Stimulated activated CD8-positive, alpha-beta memory T cell treated with anti-CD3 and anti-CD28 coated beads, Interleukin-7, amount 100 ng/mL, for 1 hour (primary cell): ENCODE data around the gene DNM1.

Experiments used
- DNase-seq, 2 donors: peaks; one replicate each; pipeline ENCODE4 v3.0.0-alpha.2; 2020; ENCODE audit warnings: low read depth in 2 of 2

DNM1 gene

DNA sequence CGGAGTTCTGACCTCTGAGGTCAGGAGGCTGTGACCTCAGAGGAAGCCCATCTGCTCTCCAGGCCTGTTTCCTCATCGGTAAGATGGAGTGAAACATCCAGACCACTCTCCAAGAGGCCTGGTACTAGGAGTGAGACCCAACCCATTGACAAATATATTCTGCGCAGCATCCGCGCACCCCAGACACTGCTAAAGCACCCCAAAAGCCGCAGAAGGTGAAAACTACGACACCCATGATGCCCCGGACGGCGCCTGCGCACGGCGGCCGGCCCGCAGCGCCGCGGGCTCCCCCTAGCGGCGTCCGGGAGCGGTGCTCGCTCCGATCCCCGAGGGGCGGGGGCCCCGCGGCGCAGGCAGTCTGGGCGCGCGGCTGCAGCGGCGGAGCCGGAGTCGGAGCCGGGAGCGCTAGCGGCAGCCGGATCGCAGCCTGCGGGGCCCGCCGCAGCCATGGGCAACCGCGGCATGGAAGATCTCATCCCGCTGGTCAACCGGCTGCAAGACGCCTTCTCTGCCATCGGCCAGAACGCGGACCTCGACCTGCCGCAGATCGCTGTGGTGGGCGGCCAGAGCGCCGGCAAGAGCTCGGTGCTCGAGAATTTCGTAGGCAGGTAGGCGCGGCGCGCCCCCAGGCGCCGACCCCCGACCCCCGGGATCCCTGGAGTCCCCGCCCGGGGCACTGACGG is at the start of gene DNM1:
Gene DNM1, plus strand, starts transcription at position 356 of the 683 bp plus-strand sequence. Its CDS starts 92 bp downstream, at position 448.
- peak; percentile 29 to 47 for DNase-seq

DNA sequence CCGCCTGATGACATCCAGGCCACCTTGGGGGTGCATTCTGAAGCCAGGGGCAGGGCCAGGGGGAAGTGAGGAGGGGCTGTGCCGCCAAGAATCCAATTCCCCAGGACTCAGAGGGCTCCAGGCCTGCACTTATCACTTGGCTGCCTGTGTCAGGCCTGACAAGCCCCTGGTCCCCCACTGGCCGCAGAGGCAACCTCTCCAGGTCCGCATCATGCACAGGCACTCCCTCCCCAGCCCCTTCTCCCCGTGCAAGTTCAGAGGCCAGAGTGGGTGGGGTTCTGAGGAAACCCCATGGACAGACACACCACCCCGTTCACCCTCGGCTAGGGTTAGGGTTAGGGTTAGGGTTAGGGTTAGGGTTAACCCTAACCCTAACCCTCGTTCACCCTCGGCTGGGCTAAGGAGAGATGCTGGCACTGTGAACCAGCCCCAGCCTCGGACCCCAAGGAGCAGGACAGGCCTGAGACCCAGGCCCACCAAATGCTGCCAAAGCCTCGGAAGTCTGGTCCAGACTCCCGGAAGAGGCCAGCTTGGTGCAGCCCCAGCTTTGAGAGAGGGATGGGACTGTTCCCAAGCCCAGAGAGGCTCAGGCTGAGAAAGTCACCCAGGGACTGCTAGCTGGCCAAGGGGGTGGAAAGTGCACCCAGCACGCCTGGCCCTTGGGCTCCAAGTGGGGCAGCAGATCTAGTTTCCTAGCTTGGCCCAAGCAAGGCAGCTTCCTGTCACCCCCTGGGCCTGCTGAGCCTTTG is 49.1 kb upstream of the DNM1 start:
- no peak for DNase-seq

DNA sequence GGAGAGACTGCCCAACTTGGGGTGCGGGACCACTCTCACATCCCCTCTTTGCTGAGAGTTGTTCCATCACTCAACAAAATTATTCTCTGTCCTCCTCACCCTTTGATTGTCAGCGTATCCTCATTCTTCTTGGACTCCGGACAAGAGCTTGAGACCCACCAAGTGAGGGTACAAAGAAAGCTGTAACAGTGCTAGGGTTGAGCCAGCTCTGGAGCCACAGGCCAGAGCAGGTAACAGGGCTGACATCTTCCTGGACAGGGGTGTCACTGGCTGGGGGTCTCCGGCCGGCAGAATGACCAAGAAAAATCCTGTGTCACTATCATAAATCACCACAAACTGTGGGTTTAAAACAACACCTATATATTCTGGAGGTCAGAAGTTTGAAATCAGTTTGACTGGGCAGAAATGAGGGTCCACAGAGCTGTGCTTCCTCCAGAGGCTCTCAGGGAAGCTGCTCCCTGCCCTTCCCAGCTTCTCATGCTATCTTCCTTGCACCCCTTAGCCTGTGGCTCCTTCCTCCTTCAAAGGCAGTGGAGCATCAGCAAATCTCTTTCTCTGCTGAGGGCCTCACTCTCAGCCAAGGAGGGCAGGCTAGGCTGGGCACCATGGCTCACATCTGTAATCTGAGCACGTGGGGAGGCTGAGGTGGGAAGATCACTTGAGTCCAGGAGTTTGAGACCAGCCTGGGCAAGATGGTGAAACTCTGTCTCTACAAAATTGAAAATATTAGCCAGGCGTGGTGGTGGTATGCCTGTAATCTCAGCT is 47.3 kb upstream of the DNM1 start:
- no peak for DNase-seq

DNA sequence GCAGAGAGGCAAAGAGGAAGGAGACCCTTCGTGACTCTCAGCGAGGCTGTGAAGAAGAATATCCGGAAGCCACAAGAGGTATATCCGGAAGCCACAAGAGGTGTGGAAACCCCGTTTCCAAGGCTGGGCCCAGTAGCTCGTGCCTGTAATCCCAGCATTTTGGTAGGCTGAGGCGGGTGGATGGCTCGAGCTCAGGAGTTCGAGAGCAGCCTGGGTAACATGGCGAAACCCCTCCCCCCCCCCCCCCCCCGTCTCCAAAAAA is 43.7 kb upstream of the DNM1 start:
- no peak for DNase-seq

DNA sequence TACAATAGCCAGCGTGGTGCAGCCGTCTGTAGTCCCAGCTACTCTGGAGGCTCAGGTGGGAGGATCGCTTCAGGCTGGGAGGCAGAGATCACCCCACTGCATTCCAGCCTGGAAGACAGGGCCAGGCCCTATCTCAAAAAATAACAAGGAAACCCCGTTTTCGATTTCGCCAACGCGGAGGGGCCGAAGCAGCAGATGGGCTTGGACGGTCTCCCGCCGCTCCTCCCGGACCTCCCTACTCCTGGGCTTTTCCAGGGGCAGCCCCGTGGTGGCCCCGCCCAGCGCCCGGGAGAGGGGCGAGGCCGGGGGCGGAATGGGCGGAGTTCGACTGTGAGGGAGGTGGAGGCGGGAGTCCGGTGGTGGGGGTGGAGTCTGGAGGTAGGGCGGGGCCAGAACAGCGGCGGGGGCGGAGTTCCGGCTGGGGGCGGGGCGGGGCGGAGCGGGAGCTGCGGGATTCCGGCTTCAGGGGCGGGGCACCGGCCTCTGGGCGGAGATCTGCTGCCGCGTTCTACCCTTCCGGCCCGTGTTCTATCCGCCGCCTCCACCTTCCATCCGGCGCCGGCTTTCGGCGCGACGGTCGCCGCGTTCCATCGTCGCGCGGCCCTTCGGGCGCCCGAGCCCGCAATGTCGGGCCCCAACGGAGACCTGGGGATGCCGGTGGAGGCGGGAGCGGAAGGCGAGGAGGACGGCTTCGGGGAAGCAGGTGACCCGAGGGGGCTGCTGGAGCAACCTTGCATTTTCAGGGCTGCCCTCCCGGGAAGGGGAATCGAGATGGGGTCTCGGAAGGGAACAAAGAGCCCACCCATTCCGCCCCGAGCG is 43.2 kb upstream of the DNM1 start, which contains the start of gene BBLN:
Gene BBLN, plus strand, starts transcription at position 482 of the 819 bp plus-strand sequence. Its CDS starts 143 bp downstream, at position 625.
- DNase-seq = peak; percentile 84 to 92

DNA sequence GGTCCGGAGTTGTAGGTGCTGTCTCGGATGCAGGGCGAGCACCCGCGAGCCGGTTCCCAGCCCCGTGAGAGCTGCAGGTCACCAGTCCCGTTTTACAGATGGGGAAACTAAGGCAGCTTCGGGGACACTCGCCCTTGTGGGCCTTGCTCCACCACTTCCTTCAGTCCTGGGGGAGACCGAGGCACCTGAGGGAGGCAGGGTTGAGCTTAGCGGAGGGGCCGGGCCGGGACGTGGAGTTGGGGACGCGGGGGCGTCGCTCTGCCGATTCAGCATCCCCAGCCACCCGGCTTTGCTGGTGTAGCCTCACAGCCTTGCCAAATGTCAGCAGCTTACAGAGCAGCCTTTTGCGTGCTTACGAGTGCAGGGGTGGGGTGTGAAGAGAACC is 42.6 kb upstream of the DNM1 start:
- DNase-seq = no peak

DNA sequence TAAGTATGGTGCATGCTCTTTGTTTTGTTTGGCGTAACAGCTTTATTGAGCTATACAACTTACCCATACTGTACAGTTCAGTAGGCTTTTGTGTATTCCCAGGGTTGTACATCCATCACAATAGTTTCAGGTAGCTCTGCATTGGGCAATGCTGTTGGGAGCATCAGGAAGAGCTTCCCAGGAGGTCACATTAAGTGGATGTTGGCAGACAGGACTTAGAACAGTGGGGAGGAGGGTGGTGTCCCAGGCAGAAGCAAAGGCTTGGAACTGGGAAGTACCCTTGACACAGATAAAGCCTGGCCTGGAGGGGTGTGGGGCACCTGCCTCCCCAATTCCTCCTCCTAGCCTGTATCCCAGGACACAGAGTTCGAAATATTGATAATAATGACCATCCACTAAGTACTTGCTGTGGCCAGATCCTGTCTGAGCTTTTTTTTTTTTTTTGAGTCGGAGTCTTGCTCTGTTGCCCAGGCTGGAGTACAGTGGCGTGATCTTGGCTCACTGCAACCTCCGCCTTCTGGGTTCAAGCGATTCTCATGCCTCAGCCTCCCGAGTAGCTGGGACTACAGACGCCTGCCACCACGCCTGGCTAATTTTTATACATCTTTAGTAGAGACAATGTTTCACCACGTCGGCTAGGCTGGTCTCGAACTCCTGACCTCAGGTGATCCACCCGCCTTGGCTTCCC is 41.8 kb upstream of the DNM1 start:
- DNase-seq = no peak

DNA sequence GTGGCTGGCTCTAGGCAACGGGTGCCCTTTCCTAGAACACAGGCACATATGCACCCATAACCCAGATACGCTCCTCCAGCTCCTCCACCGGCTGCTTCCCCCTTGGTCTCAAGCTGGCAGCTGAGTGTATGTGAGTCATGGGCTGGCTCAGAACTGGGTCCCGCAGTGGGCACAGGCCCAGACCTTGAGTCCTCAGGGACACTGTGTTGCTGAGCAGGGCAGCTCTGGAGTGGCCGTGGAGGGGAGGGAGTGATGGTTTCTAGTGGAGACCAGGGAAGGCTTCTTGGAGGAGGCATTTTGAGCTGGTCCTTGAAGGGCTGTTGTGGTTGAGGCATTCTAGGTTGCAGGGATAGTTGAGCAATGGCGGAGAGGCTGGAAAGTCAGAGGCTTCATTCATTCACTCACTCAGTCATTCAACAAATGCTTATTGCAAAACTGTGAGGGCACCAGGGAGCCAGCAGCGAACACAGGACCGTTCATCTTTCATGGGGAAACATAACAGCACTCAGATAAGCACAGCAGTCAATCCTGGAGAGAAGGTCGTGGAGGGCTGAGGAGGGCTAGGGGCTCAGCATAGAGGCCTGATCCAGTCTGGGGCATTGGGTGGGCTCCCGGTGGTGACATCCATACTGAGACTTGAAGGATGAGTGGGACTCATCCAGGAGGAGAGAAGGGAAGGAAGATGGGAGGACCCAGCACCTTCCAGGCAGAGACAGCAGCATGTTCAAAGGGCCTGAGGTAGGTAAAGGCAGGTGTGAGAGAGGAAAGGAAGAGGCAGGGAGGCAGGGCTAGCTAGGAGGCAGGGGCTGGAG is 40.8 kb upstream of the DNM1 start:
- no peak for DNase-seq

DNA sequence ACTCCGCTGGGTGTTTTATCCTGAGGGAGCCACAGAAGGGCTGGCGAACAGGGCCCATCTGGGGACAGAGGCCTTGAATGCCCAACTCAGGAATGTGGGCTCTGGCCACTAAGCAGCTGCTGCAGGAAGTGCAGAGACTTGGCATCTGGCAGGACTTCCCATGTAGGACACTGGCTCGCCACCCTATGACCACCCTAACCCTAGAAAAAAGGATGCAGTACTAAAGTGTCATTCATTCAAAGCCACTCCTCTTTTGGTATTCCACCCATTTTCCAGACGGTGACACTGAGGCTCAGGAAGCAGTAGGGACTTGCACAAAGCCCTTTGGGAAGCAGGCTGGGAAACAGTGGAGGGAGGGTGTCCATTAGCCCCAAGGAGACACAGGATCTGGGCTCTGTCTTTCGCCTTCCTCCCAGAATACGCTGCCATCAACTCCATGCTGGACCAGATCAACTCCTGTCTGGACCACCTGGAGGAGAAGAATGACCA is 40.1 kb upstream of the DNM1 start:
- no peak for DNase-seq

DNA sequence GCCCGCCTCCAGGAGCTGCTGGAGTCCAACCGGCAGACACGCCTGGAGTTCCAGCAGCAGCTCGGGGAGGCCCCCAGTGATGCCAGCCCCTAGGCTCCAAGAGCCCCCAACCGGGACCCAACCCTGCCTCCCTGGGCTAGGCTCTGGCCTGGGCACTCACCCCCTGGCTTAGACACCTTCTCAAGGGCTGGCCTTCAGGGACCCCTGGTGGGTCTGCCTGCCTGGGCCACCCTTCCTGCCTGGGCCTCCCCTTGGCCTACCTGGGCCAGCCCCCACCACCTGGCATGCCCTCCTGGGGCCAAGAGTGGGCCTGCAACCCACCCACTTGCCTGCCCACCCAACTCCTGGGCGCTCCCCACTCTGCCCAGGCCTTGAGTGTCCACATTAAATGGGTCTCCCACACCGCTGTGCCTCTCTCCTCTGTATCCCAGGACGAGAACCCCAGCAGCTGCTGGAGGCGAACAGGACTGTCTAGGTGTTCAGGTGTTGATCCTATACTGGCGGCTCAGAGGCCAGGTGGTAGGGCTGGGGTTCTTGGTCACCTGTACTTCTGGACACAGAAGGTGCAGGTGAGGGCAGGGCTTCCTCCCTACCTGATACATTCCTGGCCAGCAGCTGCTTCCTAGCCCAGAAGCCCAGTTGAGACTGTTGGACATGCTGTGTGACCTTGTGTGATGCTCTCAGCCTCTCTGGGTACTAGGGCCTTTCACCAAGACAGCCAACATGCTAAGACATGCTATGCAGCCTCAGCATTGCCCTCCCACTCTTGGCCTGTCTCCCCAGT is 39.5 kb upstream of the DNM1 start:
- no peak for DNase-seq

DNA sequence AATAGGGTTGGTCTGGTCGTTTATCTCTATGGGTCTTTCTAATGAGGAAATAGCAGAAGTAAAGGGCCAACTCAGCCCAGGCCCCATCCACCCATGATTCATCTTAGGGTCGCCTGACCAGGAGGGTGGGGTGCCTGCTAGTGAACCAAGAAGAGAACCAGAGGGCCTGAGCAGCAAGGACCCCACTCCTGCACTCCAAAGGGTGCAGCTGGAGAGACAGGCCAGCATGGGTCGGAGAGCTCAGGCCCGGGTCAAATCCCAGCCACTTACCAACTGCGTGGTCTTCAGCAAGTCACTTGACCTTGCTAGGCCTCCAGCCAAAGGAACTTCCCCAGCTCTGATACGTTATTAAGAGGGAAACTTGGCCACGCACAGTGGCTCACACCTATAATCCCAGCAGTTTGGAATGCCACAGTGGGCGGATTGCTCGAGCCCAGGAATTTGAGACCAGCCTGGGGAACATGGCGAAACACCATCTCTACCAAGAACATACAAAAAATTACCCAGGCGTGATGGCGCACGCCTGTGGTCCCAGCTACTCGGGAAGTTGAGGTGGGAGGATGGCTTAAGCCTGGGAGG is 38.8 kb upstream of the DNM1 start:
- DNase-seq = no peak

DNA sequence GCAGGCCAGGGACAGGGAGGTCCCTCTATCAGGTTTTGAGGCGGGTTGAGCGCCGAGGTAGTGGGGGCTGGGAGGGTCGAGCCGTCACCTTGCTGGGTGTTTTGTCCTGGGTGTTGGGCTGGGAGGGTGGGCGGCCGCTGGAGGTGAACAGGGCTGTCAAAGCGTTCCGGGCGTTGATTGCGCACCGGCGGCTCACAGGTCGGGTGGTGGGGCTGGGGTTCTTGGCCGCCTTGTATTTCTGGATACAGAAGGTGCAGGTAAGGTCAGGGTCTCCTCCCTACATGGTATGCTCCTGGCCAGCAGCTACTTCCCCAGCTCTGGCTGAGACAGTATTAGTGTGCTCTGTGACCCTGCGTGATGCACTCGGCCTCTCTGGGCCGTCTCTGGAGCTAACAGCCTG is 37.0 kb upstream of the DNM1 start:
- no peak for DNase-seq

DNA sequence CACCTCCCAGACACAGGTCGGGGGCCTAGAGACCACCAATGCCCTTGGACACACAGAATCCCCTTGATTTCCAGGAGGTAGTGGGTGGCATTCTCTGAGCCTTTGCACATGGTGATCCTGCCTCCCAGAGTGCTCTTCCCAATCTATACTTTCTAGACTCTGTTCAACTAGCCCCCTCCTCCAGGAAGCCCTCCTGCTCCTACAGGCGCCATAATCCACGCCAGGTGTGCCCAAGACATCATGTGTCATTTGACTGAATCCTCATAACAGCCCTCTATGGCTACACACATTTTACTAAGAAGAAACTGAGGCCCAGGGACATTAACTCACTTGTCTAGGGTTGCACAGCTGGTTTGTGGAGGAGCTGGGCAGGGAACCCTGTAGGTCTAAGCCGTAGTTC is 36.0 kb upstream of the DNM1 start:
- DNase-seq = no peak

DNA sequence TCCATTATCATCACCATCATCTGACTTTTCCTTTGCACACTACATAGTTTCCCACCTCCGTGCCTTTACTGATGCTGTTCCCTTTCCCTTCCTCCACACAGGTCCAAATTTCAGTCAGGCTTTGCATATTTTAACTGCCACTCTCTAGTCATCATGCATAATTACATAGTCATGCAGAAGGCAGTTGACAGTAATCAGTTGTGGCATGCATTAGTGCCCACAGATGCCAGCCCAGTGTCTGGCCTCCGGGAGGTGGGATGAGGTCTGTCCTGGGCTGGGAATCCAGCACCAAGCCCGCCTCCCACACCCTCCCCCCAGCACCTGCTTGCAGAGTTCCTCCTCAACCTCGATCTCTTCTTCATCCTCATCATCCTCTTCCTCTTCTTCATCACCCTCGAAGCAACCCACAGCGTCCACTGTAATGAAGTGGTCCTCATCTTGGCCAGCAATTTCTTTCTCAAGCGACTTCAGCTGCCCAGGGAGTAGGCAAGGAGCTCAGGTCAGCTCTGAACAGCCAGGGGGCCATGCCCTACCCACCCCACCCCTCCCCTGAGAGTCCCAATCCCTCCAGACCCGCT is 34.4 kb upstream of the DNM1 start:
- DNase-seq = no peak

DNA sequence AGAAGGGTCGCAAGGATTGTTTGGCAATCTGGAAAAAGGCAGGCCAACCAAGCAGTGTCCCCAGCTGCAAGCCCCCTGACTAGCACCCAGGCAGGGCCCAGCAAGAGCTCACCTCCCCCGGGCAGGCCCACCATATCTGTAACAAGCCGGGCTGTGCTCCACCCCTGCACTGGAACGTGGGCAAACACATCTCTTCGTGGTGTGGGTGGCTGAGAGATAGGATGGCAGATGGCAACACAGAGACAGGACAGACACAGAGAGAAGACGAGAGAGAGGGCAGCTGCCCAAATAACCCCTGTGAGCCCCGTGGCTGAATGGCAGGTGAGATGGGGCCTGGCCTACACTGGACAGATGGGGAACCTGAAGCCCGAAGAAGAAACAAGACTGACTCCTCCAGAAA is 33.7 kb upstream of the DNM1 start:
- no peak for DNase-seq

DNA sequence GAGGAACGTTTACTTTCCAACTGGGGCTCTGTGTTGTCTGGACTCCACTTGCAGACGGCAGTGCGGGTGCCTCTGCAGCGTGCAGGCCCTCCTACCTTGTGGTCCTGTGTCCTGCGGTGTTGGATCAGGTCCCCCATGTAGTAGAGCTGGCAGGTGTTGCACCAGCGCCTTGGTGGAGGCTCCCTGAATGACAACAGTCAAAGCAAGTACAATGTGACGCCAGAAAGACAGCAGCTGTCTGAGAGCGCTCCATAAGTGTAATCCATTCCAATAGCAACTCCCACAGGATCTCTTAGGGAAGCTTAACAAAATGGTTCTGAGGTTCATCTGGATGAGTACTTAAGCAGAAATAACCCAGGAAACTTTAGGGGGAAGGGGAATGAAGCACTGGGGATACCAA is 33.3 kb upstream of the DNM1 start:
- no peak for DNase-seq

DNA sequence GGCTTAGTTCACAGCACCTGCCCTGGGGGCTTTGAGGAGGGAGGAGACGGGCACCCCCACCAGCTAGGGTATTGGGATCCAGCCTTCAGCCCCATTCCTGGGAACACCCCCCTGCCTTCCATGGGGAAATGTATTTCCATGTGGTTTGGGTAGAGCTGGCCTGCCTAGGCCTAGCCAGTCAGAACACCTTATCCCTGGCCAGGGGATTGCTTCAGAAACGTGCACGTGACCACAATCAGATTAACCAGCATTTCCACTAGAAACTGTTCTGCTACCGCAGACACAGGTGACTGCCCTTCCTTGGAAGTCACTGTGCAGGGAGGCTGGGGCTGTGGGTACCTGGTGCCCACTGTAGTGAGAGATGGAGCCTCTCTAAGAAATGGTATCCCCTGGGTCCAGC is 29.1 kb upstream of the DNM1 start:
- DNase-seq = no peak

DNA sequence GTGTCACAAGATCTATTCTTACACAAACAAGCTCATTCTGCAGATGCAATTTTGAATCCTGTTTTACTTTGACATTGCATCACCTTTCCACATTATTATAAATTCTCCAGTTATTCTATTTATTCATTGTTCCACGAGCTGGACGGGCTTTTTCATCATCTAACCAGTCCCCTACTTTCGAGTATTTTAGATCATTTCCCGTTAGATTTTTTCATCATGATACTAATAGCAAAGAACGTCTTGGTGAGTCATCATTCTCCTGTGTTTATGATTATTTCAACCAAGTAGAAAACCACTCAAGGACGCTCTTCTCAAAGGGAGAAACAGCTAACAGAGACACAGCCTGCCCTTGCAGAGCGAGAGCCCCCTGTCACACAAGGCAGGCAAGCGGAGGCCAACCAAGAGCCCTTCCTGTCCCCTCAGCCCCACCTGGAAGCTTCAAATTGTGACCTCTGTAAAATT is 28.0 kb upstream of the DNM1 start:
- DNase-seq = no peak

DNA sequence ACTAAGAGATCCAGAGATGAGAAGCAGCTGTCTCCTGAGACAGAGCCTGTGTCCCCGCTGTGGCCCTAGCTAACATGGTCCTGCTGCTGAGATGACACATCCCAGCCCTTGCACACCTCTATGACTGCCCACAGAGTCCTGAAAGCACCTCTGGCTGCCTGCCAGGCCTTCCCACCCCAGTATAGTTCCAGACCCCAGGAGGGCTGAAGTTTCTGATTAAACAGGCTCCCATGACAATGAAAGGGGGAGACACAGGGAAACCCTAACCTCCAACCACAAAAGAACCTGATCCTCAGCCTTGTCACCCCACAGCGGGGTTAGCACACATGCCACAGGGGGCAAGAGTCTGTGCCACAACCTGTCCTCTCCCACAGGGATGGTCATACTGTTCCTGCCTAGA is 27.5 kb upstream of the DNM1 start:
- DNase-seq = no peak
